H1 (cell line): Measurements from ENCODE around the gene KCP. TPM values are rescaled to one million over a fixed set of nuclear protein-coding genes. Genes with fewer than 3 reads are reported as not detected.
A peak's percentile ranks its signal among the peaks of the same experiment; 100 is the strongest.

Source experiments
- CTCF ChIA-PET: fragments of 300-600 bp; sonication (Branson Sonifier 250); formaldehyde crosslinking; loops from one replicate; lab custom pipeline; 2021; ENCODE audit not compliant: partially characterized antibody; lab: Charles Lee
- POLR2A ChIA-PET: fragments of 300-600 bp; sonication (Branson Sonifier 250); formaldehyde crosslinking; loops from one replicate; lab custom pipeline; 2021; ENCODE audit warnings: inconsistent platforms; ENCODE audit not compliant: partially characterized antibody; lab: Charles Lee
- DNase-seq, 2 experiments: peaks; one replicate each; pipeline versions ENCODE4 v3.0.0 to v3.0.0-alpha.2; 2010 to 2022; ENCODE audit warnings: low spot score in 2 of 2, low read depth in 1 of 2, mixed read lengths in 1 of 2
- FAIRE-seq: peaks from 2 replicates; lab custom pipeline; 2011; peaks lifted over from hg19 to GRCh38; lab: Jason Lieb, UNC
- H2AFZ ChIP-seq: 2 replicates; pipeline ENCODE4 v1.8.1; 2012; ENCODE audit warnings: low read length, inconsistent platforms
- H2AK5ac ChIP-seq: 2 replicates; pipeline ENCODE4 v1.6.1; 2013; ENCODE audit warnings: low read depth, low read length
- H2BK120ac ChIP-seq: replicated peaks from 2 replicates; pipeline ENCODE3; 2013; ENCODE audit warnings: low read depth, low read length, inconsistent platforms
- H2BK12ac ChIP-seq: 2 replicates; pipeline ENCODE4 v1.6.1; 2013; ENCODE audit warnings: low read depth, low read length
- H2BK15ac ChIP-seq: 2 replicates; pipeline ENCODE4 v1.6.1; 2013; ENCODE audit warnings: low read length
- H2BK20ac ChIP-seq: 2 replicates; pipeline ENCODE4 v1.6.1; 2013; ENCODE audit warnings: low read length
- H2BK5ac ChIP-seq: 2 replicates; pipeline ENCODE4 v1.6.1; 2013; ENCODE audit warnings: low read depth, low read length
- H3K14ac ChIP-seq: 2 replicates; pipeline ENCODE4 v1.6.1; 2013; ENCODE audit warnings: inconsistent platforms; ENCODE audit not compliant: insufficient read length
- H3K18ac ChIP-seq: 2 replicates; pipeline ENCODE4 v1.6.1; 2013; ENCODE audit warnings: low read length; ENCODE audit errors: extremely low read depth
- H3K23ac ChIP-seq: 2 replicates; pipeline ENCODE4 v1.6.1; 2013; ENCODE audit warnings: inconsistent platforms; ENCODE audit not compliant: insufficient read length
- H3K23me2 ChIP-seq: 2 replicates; pipeline ENCODE4 v1.6.1; 2013; ENCODE audit warnings: low read depth, low read length
- H3K27ac ChIP-seq: 2 replicates; pipeline ENCODE4 v1.6.1; 2011; ENCODE audit warnings: low read depth, low read length, inconsistent platforms
- H3K27me3 ChIP-seq, 4 experiments: replicated peaks in 1 of 4; 1 replicate in 1 of 4; 2 replicates in 3 of 4; pipeline versions ENCODE4 v1.6.1 to v1.8.1; 2011 to 2013; ENCODE audit warnings: low read length in 3 of 4, mild to moderate bottlenecking in 3 of 4, inconsistent platforms in 2 of 4, mixed read lengths in 2 of 4, moderate library complexity in 1 of 4; ENCODE audit not compliant: control insufficient read depth in 3 of 4, insufficient read depth in 3 of 4; ENCODE audit errors: extremely low read depth in 1 of 4
- H3K36me3 ChIP-seq, 4 experiments: 2 replicates each; pipeline versions ENCODE4 v1.6.1 to v1.8.1; 2011 to 2013; ENCODE audit warnings: mild to moderate bottlenecking in 4 of 4, low read length in 3 of 4, moderate library complexity in 2 of 4, control low read depth in 1 of 4, inconsistent platforms in 1 of 4; ENCODE audit not compliant: insufficient read depth in 4 of 4, control insufficient read depth in 2 of 4
- H3K4ac ChIP-seq: replicated peaks from 2 replicates; pipeline ENCODE3; 2013; ENCODE audit warnings: low read length, low read depth, mixed read lengths, inconsistent platforms; ENCODE audit not compliant: insufficient read length
- H3K4me1 ChIP-seq, 4 experiments: replicated peaks in 1 of 4; 1 replicate in 1 of 4; 2 replicates in 3 of 4; pipeline versions ENCODE4 v1.6.1 to v1.8.1; 2011 to 2013; ENCODE audit warnings: low read length in 3 of 4, inconsistent platforms in 2 of 4, mixed read lengths in 1 of 4; ENCODE audit not compliant: insufficient read depth in 4 of 4, control insufficient read depth in 3 of 4
- H3K4me2 ChIP-seq, 2 experiments: 2 replicates each; pipeline versions ENCODE4 v1.6.1 to v1.8.1; 2011 to 2013; ENCODE audit warnings: low read depth in 2 of 2, low read length in 2 of 2, control low read depth in 1 of 2, inconsistent platforms in 1 of 2, mild to moderate bottlenecking in 1 of 2; ENCODE audit not compliant: insufficient read depth in 1 of 2
- H3K4me3 ChIP-seq, 4 experiments: fragments of 200-600, 300-600 bp in 1 of 4; sonication (generic), shearing (Covaris generic), sonication (Bioruptor Twin) in 1 of 4; 2 replicates each; pipeline versions ENCODE4 v1.5.1 to v1.8.1; 2011 to 2016; ENCODE audit warnings: low read length in 4 of 4, low read depth in 3 of 4, control low read depth in 2 of 4, inconsistent platforms in 2 of 4, mild to moderate bottlenecking in 2 of 4, mixed read lengths in 1 of 4, moderate library complexity in 1 of 4; ENCODE audit not compliant: insufficient read depth in 2 of 4; ENCODE audit errors: extremely low read depth in 1 of 4
- H3K56ac ChIP-seq: replicated peaks from 2 replicates; pipeline ENCODE3; 2013; ENCODE audit warnings: low read depth, mild to moderate bottlenecking, mixed read lengths, low read length, inconsistent platforms; ENCODE audit not compliant: insufficient read length
- H3K79me1 ChIP-seq: 2 replicates; pipeline ENCODE4 v1.6.1; 2013; ENCODE audit warnings: low read depth, low read length, control low read depth
- H3K79me2 ChIP-seq, 2 experiments: 2 replicates each; pipeline versions ENCODE4 v1.6.1 to v1.8.1; 2012 to 2013; ENCODE audit warnings: low read length in 2 of 2, mild to moderate bottlenecking in 2 of 2, inconsistent platforms in 1 of 2; ENCODE audit not compliant: insufficient read depth in 2 of 2, control insufficient read depth in 1 of 2
- H3K9ac ChIP-seq, 4 experiments: replicated peaks in 1 of 4; 1 replicate in 1 of 4; 2 replicates in 3 of 4; pipeline versions ENCODE4 v1.6.1 to v1.8.1; 2011 to 2013; ENCODE audit warnings: low read depth in 3 of 4, low read length in 3 of 4, control low read depth in 2 of 4, mild to moderate bottlenecking in 2 of 4, moderate library complexity in 2 of 4, inconsistent platforms in 1 of 4; ENCODE audit errors: extremely low read depth in 1 of 4
- H3K9me3 ChIP-seq, 2 experiments: 2 replicates each; pipeline versions ENCODE4 v1.6.1 to v1.8.1; 2012 to 2013; ENCODE audit warnings: mild to moderate bottlenecking in 2 of 2, moderate library complexity in 2 of 2, control low read depth in 1 of 2, inconsistent platforms in 1 of 2, low read depth in 1 of 2, low read length in 1 of 2, mixed read lengths in 1 of 2; ENCODE audit not compliant: insufficient read depth in 2 of 2
- H4K20me1 ChIP-seq, 2 experiments: replicated peaks in 1 of 2; 2 replicates each; pipeline versions ENCODE3 to v1.8.1; 2011 to 2013; ENCODE audit warnings: inconsistent platforms in 2 of 2, low read length in 2 of 2, mild to moderate bottlenecking in 1 of 2; ENCODE audit not compliant: insufficient read depth in 2 of 2, control insufficient read depth in 1 of 2
- H4K5ac ChIP-seq: 2 replicates; pipeline ENCODE4 v1.6.1; 2013; ENCODE audit warnings: low read length, low read depth, mixed read lengths, inconsistent platforms; ENCODE audit not compliant: insufficient read length
- H4K8ac ChIP-seq: 2 replicates; pipeline ENCODE4 v1.8.0; 2013; ENCODE audit warnings: mild to moderate bottlenecking, moderate library complexity, low read length, inconsistent platforms; ENCODE audit not compliant: insufficient read depth; ENCODE audit errors: extremely low read depth
- H4K91ac ChIP-seq: replicated peaks from 2 replicates; pipeline ENCODE3; 2013; ENCODE audit warnings: low read length, mixed read lengths, inconsistent platforms; ENCODE audit not compliant: insufficient read length
- ASH2L ChIP-seq: fragments of 200-600, 300-600 bp; sonication (generic); IDR thresholded peaks from one replicate; pipeline ENCODE4 v1.7.1; 2017; ENCODE audit warnings: low read length
- BCL11A ChIP-seq, 2 experiments: IDR thresholded peaks; one replicate each; pipeline ENCODE4 v1.6.1; 2011; ENCODE audit warnings: low read depth in 2 of 2, low read length in 2 of 2, mild to moderate bottlenecking in 2 of 2
- GTF2F1 ChIP-seq: IDR thresholded peaks from 2 replicates; pipeline ENCODE4 v1.6.1; 2012; ENCODE audit warnings: low read depth, low read length, improper control_type of control experiment, borderline replicate concordance
- MAFK ChIP-seq: IDR thresholded peaks from 2 replicates; pipeline ENCODE4 v1.6.1; 2012; ENCODE audit warnings: low read depth, mild to moderate bottlenecking, improper control_type of control experiment, low read length
- PHF8 ChIP-seq: fragments of 200-600 bp; sonication (generic); conservative IDR thresholded peaks from 2 replicates; pipeline ENCODE4 v1.7.1; 2012; ENCODE audit warnings: low read depth, mild to moderate bottlenecking, inconsistent platforms, low read length, moderate library complexity
- POU5F1 ChIP-seq: IDR thresholded peaks from 2 replicates; pipeline ENCODE4 v1.6.1; 2011; ENCODE audit warnings: low read depth, mild to moderate bottlenecking, low read length, moderate library complexity
- SAP30 ChIP-seq: fragments of 300-600 bp; sonication (generic); IDR thresholded peaks from 2 replicates; pipeline ENCODE4 v1.7.1; 2012; ENCODE audit warnings: low read length, moderate library complexity, mild to moderate bottlenecking, inconsistent platforms; ENCODE audit not compliant: insufficient read depth, insufficient replicate concordance
- SIN3A ChIP-seq, 2 experiments: IDR thresholded peaks in 1 of 2; conservative IDR thresholded peaks in 1 of 2; 2 replicates each; pipeline ENCODE4 v1.6.1; 2011 to 2012; ENCODE audit warnings: low read length in 2 of 2, improper control_type of control experiment in 1 of 2, low read depth in 1 of 2, mild to moderate bottlenecking in 1 of 2
- SRF ChIP-seq: IDR thresholded peaks from 2 replicates; pipeline ENCODE4 v1.6.1; 2011; ENCODE audit warnings: mild to moderate bottlenecking, low read depth, low read length, moderate library complexity
- TAF1 ChIP-seq: IDR thresholded peaks from 2 replicates; pipeline ENCODE4 v1.6.1; 2011; ENCODE audit warnings: mild to moderate bottlenecking, low read depth, low read length
- WGBS, 2 experiments: shearing (Covaris generic) in 1 of 2; methylation state at CpG; one replicate each; pipeline versions ENCODE4 v1.1.6 to v1.1.7; 2013 to 2015; ENCODE audit warnings: low lambda C conversion rate in 2 of 2, mixed read lengths in 2 of 2, inconsistent platforms in 1 of 2, low coverage in 1 of 2, missing lambda C conversion rate in 1 of 2; ENCODE audit not compliant: insufficient replicate concordance in 2 of 2, insufficient coverage in 1 of 2, insufficient read length in 1 of 2; ENCODE audit errors: extremely low coverage in 1 of 2, missing lambda C conversion rate in 1 of 2; 5-methylcytosine and 5-hydroxymethylcytosine counted together
- polyA plus RNA-seq, 7 experiments: library from polyadenylated mRNA; depleted of rRNA in 3 of 7; stranded (reverse) in 5 of 7; unstranded in 2 of 7; fragments of >200 nt in 5 of 7; fragments of 200-250 nt in 2 of 7; gene quantifications; 1 replicate in 5 of 7; 2 replicates in 1 of 7; 4 replicates in 1 of 7; pipeline versions ENCODE4 v1.2.1 to v1.2.3, GENCODE V29; 2011 to 2013; ENCODE audit warnings: missing spikeins in 2 of 7, mixed read lengths in 2 of 7
- total RNA-seq: library from RNA; stranded (reverse); fragmentation: NEBNext Ultra II Directional; extraction: Animal tissue kit (Norgen Biotek cat#: 25700); gene quantifications from 2 replicates; pipeline ENCODE4 v1.2.1, GENCODE V29; 2021
- TF ChIP-seq, protein P1 (sequence below): IDR thresholded peaks from 2 replicates; pipeline ENCODE4 v1.6.1; 2011; ENCODE audit warnings: low read length, improper control_type of control experiment

KCP gene
- total and polyA plus RNA-seq, 2 of the 8 experiments (the other 6 are each of a cell fraction or from before 2014, with no cell fraction given) = 1.3 to 2.0 TPM

GRCh38 chr7:128920913-128921582, 10.5 kb upstream of the KCP start:
- Histone ChIP-seq H3K9me3 (no peaks in the 10 kb centered on the region), H2BK20ac (no peak overlapping the region), H4K8ac (no peak overlapping the region), H3K56ac (no peak overlapping the region), H3K79me1 (no peaks in the 10 kb centered on the region), H3K4me3 (no peak overlapping the region), H4K5ac (no peak overlapping the region), H2BK5ac (no peak overlapping the region), H2BK15ac (no peak overlapping the region), H4K91ac (no peak overlapping the region), H3K27me3 (peaks cover 7 to 16% (median 15%) of the 10 kb centered on the region in 4 experiments; a peak in 6 of 7 replicates), H3K36me3 (no peaks in the 10 kb centered on the region), H2BK12ac (no peak overlapping the region), H3K23ac (no peak overlapping the region), H3K18ac (no peak overlapping the region), H2AK5ac (no peak overlapping the region), H3K4ac (no peak overlapping the region), H3K79me2 (no peaks in the 10 kb centered on the region), H3K9ac (no peak overlapping the region), H3K4me2 (no peak overlapping the region), H3K14ac (no peak overlapping the region), H2BK120ac (no peak overlapping the region), H4K20me1 (peaks cover 0 to 1% of the 10 kb centered on the region in 2 experiments), H3K4me1 (peaks cover 2 to 6% (median 3%) of the 10 kb centered on the region in 4 experiments; a peak in 4 of 7 replicates), H2AFZ (no peak overlapping the region), H3K23me2 (no peaks in the 10 kb centered on the region; the same call in 1 of the 2 replicates), H3K27ac (no peak overlapping the region)
- POLR2A ChIA-PET = interaction anchor here (1.8 to 2.5 kb wide), 2 partner anchors 10 to 13 kb away, joined by 5 to 8 read pairs; no protein-coding TSS in a partner anchor
- no peak for FAIRE-seq
- peak in 1 of 2 experiments; percentile 42 for DNase-seq
- CTCF ChIA-PET = interaction anchor here (0.6 to 4.5 kb wide), 9 partner anchors 10 to 113 kb away, joined by 3 to 32 read pairs (median 3); partner anchors contain the start of gene KCP
- WGBS, 2 experiments = 84% methylated on average over 13 of the region's 13 CpGs; no CpG with 5 or more reads in 1 of the 2 experiments
- TF ChIP-seq, protein P1, sequence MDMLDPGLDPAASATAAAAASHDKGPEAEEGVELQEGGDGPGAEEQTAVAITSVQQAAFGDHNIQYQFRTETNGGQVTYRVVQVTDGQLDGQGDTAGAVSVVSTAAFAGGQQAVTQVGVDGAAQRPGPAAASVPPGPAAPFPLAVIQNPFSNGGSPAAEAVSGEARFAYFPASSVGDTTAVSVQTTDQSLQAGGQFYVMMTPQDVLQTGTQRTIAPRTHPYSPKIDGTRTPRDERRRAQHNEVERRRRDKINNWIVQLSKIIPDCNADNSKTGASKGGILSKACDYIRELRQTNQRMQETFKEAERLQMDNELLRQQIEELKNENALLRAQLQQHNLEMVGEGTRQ = no peak
- no peak for TF ChIP-seq PHF8
- TF ChIP-seq TAF1 = no peak
- TF ChIP-seq POU5F1 = no peak
- no peak for TF ChIP-seq SIN3A (conservative IDR thresholded peaks at IDR 0.05 in 1 of 2, IDR thresholded peaks at IDR 0.05 in 1 of 2; ENCODE audit: low read depth in 1 of 2, low read length in 2 of 2)
- no peak for TF ChIP-seq GTF2F1
- TF ChIP-seq SAP30 = no peak
- no peak for TF ChIP-seq ASH2L
- TF ChIP-seq SRF = no peak
- no peak for TF ChIP-seq MAFK
- TF ChIP-seq BCL11A (IDR thresholded peaks at IDR 0.05; ENCODE audit: low read depth in 2 of 2, low read length in 2 of 2) = no peak
